Astrocyte (in vitro differentiated cells and primary cell): ENCODE data around the gene BPI. TPM values are rescaled to one million over a fixed set of nuclear protein-coding genes. Genes with fewer than 3 reads are reported as not detected.

Experiments used
- DNase-seq: peaks from one replicate; pipeline ENCODE4 v3.0.0-alpha.2; 2010; ENCODE audit warnings: low read depth
- FAIRE-seq: peaks from 2 replicates; lab custom pipeline; 2011; peaks lifted over from hg19 to GRCh38; lab: Jason Lieb, UNC
- H2AFZ ChIP-seq: 2 replicates; pipeline ENCODE4 v1.6.0; 2012; ENCODE audit warnings: low read depth, low read length, inconsistent platforms
- H3K27ac ChIP-seq: 2 replicates; pipeline ENCODE4 v1.5.1; 2011; ENCODE audit warnings: low read depth, low read length, inconsistent platforms
- H3K27me3 ChIP-seq: 2 replicates; pipeline ENCODE4 v1.6.0; 2011; ENCODE audit warnings: low read length, inconsistent platforms; ENCODE audit not compliant: insufficient read depth
- H3K36me3 ChIP-seq: 2 replicates; pipeline ENCODE4 v1.5.1; 2011; ENCODE audit warnings: low read length, inconsistent platforms; ENCODE audit not compliant: insufficient read depth
- H3K4me1 ChIP-seq: 2 replicates; pipeline ENCODE4 v1.5.1; 2011; ENCODE audit warnings: low read length, inconsistent platforms; ENCODE audit not compliant: insufficient read depth
- H3K4me2 ChIP-seq: 2 replicates; pipeline ENCODE4 v1.6.0; 2012; ENCODE audit warnings: low read length, inconsistent platforms
- H3K4me3 ChIP-seq: 2 replicates; pipeline ENCODE4 v1.5.1; 2011; ENCODE audit warnings: low read depth, mild to moderate bottlenecking, low read length, inconsistent platforms; ENCODE audit not compliant: insufficient read depth
- H3K79me2 ChIP-seq: 2 replicates; pipeline ENCODE4 v1.6.0; 2012; ENCODE audit warnings: mild to moderate bottlenecking, low read length, inconsistent platforms; ENCODE audit not compliant: insufficient read depth
- H3K9ac ChIP-seq: 2 replicates; pipeline ENCODE4 v1.6.0; 2012; ENCODE audit warnings: mild to moderate bottlenecking, low read length, inconsistent platforms
- H3K9me3 ChIP-seq: 2 replicates; pipeline ENCODE4 v1.5.1; 2012; ENCODE audit warnings: low read depth, mild to moderate bottlenecking, low read length, inconsistent platforms; ENCODE audit not compliant: insufficient read depth
- H4K20me1 ChIP-seq: 2 replicates; pipeline ENCODE4 v1.6.0; 2012; ENCODE audit warnings: low read length, inconsistent platforms; ENCODE audit not compliant: insufficient read depth
- H3K27ac Mint-ChIP-seq: one replicate; pipeline ENCODE4 v1.8.0; 2021; ENCODE audit warnings: mild to moderate bottlenecking, mixed read lengths; ENCODE audit not compliant: unreplicated experiment
- H3K27me3 Mint-ChIP-seq: one replicate; pipeline ENCODE4 v1.8.0; 2021; ENCODE audit warnings: low read depth, mixed read lengths; ENCODE audit not compliant: unreplicated experiment
- H3K36me3 Mint-ChIP-seq: one replicate; pipeline ENCODE4 v1.8.0; 2021; ENCODE audit warnings: low read depth, mixed read lengths; ENCODE audit not compliant: unreplicated experiment
- H3K4me1 Mint-ChIP-seq: one replicate; pipeline ENCODE4 v1.8.0; 2021; ENCODE audit warnings: low read depth, mixed read lengths; ENCODE audit not compliant: unreplicated experiment
- H3K4me3 Mint-ChIP-seq: one replicate; pipeline ENCODE4 v1.8.0; 2021; ENCODE audit warnings: mild to moderate bottlenecking, moderate library complexity, mixed read lengths; ENCODE audit not compliant: unreplicated experiment
- H3K9me3 Mint-ChIP-seq: one replicate; pipeline ENCODE4 v1.8.0; 2021; ENCODE audit warnings: mild to moderate bottlenecking, mixed read lengths; ENCODE audit not compliant: unreplicated experiment
- CTCF ChIP-seq: IDR thresholded peaks from 2 replicates; pipeline ENCODE4 v1.5.1; 2011; ENCODE audit warnings: low read depth, mild to moderate bottlenecking, inconsistent platforms, low read length, moderate library complexity; ENCODE audit not compliant: insufficient read depth
- EZH2 ChIP-seq: IDR thresholded peaks from 2 replicates; pipeline ENCODE4 v1.6.1; 2012; ENCODE audit warnings: mild to moderate bottlenecking, low read length, inconsistent platforms; ENCODE audit not compliant: insufficient read depth
- total RNA-seq: library from RNA; stranded (reverse); gene quantifications from 2 replicates; pipeline ENCODE4 v1.2.1, GENCODE V29; 2021

BPI gene
- total RNA-seq, 1 donor from 2014 or later: not detected

GRCh38 chr20:38373231-38373867 lies 69.4 kb downstream of the BPI start:
- H4K20me1 ChIP-seq: no peaks in the 10 kb centered on the region
- H2AFZ ChIP-seq: no peak overlapping the region
- TF ChIP-seq CTCF: no peak
- TF ChIP-seq EZH2: no peak
- H3K9ac ChIP-seq: no peak overlapping the region
- H3K4me1 Mint-ChIP-seq: no peaks in the 10 kb centered on the region
- H3K4me3 Mint-ChIP-seq: no peak overlapping the region
- no peaks in the 10 kb centered on the region for H3K36me3 Mint-ChIP-seq
- H3K36me3 ChIP-seq: no peaks in the 10 kb centered on the region
- H3K27me3 ChIP-seq: peaks cover 23% of the 10 kb centered on the region
- H3K4me3 ChIP-seq: no peak overlapping the region
- no peaks in the 10 kb centered on the region for H3K4me1 ChIP-seq
- no peak overlapping the region for H3K27ac Mint-ChIP-seq
- H3K9me3 ChIP-seq: no peaks in the 10 kb centered on the region
- H3K79me2 ChIP-seq: no peaks in the 10 kb centered on the region
- DNase-seq (no peak), FAIRE-seq (no peak)
- peaks cover 6% of the 10 kb centered on the region for H3K9me3 Mint-ChIP-seq
- H3K4me2 ChIP-seq: no peak overlapping the region
- H3K27me3 Mint-ChIP-seq: peaks cover 9% of the 10 kb centered on the region
- no peak overlapping the region for H3K27ac ChIP-seq

GRCh38 chr20:38373898-38374297 lies 69.9 kb downstream of the BPI start:
- no peak overlapping the region for H3K4me2 ChIP-seq

More at GRCh38 chr20:38373898-38374297, 69.9 kb downstream of the BPI start:
- no peaks in the 10 kb centered on the region for H3K36me3 Mint-ChIP-seq
- TF ChIP-seq CTCF (no peak), EZH2 (no peak)
- H4K20me1 ChIP-seq: no peaks in the 10 kb centered on the region
- no peaks in the 10 kb centered on the region for H3K36me3 ChIP-seq
- DNase-seq (no peak), FAIRE-seq (no peak)
- H3K27me3 Mint-ChIP-seq: peaks cover 9% of the 10 kb centered on the region
- H3K27me3 ChIP-seq: peaks cover 21% of the 10 kb centered on the region
- no peaks in the 10 kb centered on the region for H3K9me3 ChIP-seq
- H3K79me2 ChIP-seq: no peaks in the 10 kb centered on the region
- peaks cover 6% of the 10 kb centered on the region for H3K9me3 Mint-ChIP-seq
- H3K9ac ChIP-seq: no peak overlapping the region
- no peaks in the 10 kb centered on the region for H3K4me1 Mint-ChIP-seq
- no peak overlapping the region for H3K27ac ChIP-seq
- no peak overlapping the region for H2AFZ ChIP-seq
- H3K27ac Mint-ChIP-seq: no peak overlapping the region
- no peak overlapping the region for H3K4me3 ChIP-seq
- H3K4me1 ChIP-seq: no peaks in the 10 kb centered on the region
- no peak overlapping the region for H3K4me3 Mint-ChIP-seq
